ENCODE data around the gene ARHGAP8. TPM values are rescaled to one million over a fixed set of nuclear protein-coding genes. Genes with fewer than 3 reads are reported as not detected.

Gene ARHGAP8
- total RNA-seq, result 0.43 and 2.0 TPM in 2 replicates

GRCh38 chr22:44752285-44753188 lies at the start of gene ARHGAP8:
TSS of gene ARHGAP8 (plus strand) at chr22:44752575. CDS start at chr22:44786528, 33,953 bp downstream.

Other genes starting within 250 kb of the ARHGAP8 start
- gene PRR5, start 50.4 kb upstream of the ARHGAP8 start, total RNA-seq, result 13.3 and 17.2 TPM in 2 replicates

Data from articular chondrocyte of knee joint (primary cell).